Stimulated activated CD8-positive, alpha-beta memory T cell treated with anti-CD3 and anti-CD28 coated beads, Interleukin-15, amount 100 ng/mL, for 48 hours (primary cell): ENCODE results near the gene ADAMTS19.
"Not testable (repeated sequence)": the region's sequence is repeated elsewhere in the genome, so short reads cannot be mapped to it uniquely, and the experiment has no call there.

ENCODE experiments used
- DNase-seq, 2 donors: peaks; one replicate each; pipeline ENCODE4 v3.0.0-alpha.2; 2020; ENCODE audit warnings: low read depth in 2 of 2

The ADAMTS19 gene

GRCh38 chr5:129459777-129460671 is at the start of gene ADAMTS19:
ADAMTS19 (plus strand) TSS chr5:129460298; CDS start chr5:129460392, 94 bp downstream.
- DNase-seq: peak; percentile 7 to 18

- no peak for DNase-seq
Observed at GRCh38 chr5:129410488-129410887, 49.6 kb upstream of the ADAMTS19 start.

GRCh38 chr5:129412721-129413120 is 47.4 kb upstream of the ADAMTS19 start:
- DNase-seq: no peak

- no peak for DNase-seq
Observed at GRCh38 chr5:129413570-129413969, 46.5 kb upstream of the ADAMTS19 start.

- no peak for DNase-seq
Observed at GRCh38 chr5:129419292-129419691, 40.8 kb upstream of the ADAMTS19 start.

- DNase-seq: no peak
Observed at GRCh38 chr5:129425031-129425430, 35.1 kb upstream of the ADAMTS19 start.

GRCh38 chr5:129426071-129426470 is 34.0 kb upstream of the ADAMTS19 start:
- DNase-seq: no peak

- not testable (repeated sequence) for DNase-seq
Observed at GRCh38 chr5:129428636-129429035, 31.5 kb upstream of the ADAMTS19 start.

- no peak for DNase-seq
Observed at GRCh38 chr5:129431406-129431805, 28.7 kb upstream of the ADAMTS19 start.

- DNase-seq: no peak
Observed at GRCh38 chr5:129438322-129438721, 21.8 kb upstream of the ADAMTS19 start.

- no peak for DNase-seq
Observed at GRCh38 chr5:129440424-129440823, 19.7 kb upstream of the ADAMTS19 start.

GRCh38 chr5:129441096-129441495 is 19.0 kb upstream of the ADAMTS19 start:
- no peak for DNase-seq

- no peak for DNase-seq
Observed at GRCh38 chr5:129445379-129445778, 14.7 kb upstream of the ADAMTS19 start.

GRCh38 chr5:129447968-129448367 is 12.1 kb upstream of the ADAMTS19 start:
- no peak for DNase-seq

GRCh38 chr5:129448654-129449053 is 11.4 kb upstream of the ADAMTS19 start:
- no peak for DNase-seq

GRCh38 chr5:129454461-129454860 is 5.6 kb upstream of the ADAMTS19 start:
- no peak for DNase-seq

GRCh38 chr5:129459450-129459776 is 685 bp upstream of the ADAMTS19 start:
- DNase-seq: no peak

- no peak for DNase-seq
Observed at GRCh38 chr5:129460672-129460935, 506 bp downstream of the ADAMTS19 start.

- peak in 1 of 2 donors; percentile 9 for DNase-seq
Observed at GRCh38 chr5:129460936-129461710, 1.0 kb downstream of the ADAMTS19 start.

- DNase-seq: no peak
Observed at GRCh38 chr5:129461711-129462332, 1.7 kb downstream of the ADAMTS19 start.

- DNase-seq: no peak
Observed at GRCh38 chr5:129465776-129466344, 5.8 kb downstream of the ADAMTS19 start.

- no peak for DNase-seq
Observed at GRCh38 chr5:129474544-129474943, 14.4 kb downstream of the ADAMTS19 start.
